ENCODE data around the gene SEPTIN1.

DNA sequence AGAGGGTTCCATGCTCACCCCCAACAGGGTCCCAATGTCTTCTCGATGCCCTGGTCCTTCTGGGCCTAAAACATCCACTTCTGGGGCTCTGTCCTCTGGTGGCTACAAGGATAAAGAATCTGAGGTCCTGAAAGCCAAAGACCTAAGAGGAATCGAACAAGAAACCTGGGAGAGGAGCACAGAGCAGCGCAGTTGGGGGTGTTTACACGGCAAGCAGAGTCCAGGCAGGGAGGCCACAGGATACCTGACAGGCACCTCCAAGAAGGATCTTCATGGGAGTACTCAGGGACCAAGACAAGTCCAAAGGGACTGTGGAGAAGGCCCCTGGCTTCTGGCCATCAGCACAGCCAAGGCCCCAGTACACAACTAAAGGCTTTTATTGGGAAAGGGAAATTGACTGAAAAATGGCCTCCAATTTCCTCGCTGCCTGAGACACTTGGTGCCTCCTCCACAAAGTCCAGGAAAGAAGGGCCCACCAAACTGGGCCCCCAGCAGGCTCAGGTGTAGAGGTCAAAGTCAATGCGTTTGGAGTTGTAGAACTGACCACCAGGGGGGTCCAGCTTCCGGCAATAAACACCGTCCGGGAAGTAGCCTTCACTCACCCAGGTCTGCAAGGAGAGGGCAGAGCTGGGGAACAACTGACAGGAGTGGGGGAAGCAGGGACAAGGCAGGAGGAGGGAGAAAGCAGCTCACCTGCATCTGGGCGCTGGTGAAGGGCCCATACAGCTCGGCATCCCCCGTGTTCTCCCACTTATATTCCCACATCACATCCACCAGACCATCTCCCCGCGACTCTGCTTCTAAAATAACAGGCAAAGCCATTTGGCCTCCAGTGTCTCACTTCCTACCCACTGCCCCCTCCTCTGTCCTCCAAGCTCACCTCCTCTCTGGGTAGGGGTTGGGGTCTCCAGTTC, 29.6 kb downstream of the SEPTIN1 start:
- TF ChIP-seq, protein P1, sequence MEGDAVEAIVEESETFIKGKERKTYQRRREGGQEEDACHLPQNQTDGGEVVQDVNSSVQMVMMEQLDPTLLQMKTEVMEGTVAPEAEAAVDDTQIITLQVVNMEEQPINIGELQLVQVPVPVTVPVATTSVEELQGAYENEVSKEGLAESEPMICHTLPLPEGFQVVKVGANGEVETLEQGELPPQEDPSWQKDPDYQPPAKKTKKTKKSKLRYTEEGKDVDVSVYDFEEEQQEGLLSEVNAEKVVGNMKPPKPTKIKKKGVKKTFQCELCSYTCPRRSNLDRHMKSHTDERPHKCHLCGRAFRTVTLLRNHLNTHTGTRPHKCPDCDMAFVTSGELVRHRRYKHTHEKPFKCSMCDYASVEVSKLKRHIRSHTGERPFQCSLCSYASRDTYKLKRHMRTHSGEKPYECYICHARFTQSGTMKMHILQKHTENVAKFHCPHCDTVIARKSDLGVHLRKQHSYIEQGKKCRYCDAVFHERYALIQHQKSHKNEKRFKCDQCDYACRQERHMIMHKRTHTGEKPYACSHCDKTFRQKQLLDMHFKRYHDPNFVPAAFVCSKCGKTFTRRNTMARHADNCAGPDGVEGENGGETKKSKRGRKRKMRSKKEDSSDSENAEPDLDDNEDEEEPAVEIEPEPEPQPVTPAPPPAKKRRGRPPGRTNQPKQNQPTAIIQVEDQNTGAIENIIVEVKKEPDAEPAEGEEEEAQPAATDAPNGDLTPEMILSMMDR (IDR thresholded peaks at IDR 0.05): no peak
- TF ChIP-seq POLR2A (IDR thresholded peaks at IDR 0.05): no peak

Measured in lower leg skin (tissue), 3 donors.